ENCODE results near the gene CNN2. TPM values are rescaled to one million over a fixed set of nuclear protein-coding genes. Genes with fewer than 3 reads are reported as not detected.

CNN2 gene
- total and polyA plus RNA-seq, 2 of the 13 experiments (the other 11 are each of a cell fraction or from before 2014, with no cell fraction given), result 63.6 to 70.0 TPM

DNA sequence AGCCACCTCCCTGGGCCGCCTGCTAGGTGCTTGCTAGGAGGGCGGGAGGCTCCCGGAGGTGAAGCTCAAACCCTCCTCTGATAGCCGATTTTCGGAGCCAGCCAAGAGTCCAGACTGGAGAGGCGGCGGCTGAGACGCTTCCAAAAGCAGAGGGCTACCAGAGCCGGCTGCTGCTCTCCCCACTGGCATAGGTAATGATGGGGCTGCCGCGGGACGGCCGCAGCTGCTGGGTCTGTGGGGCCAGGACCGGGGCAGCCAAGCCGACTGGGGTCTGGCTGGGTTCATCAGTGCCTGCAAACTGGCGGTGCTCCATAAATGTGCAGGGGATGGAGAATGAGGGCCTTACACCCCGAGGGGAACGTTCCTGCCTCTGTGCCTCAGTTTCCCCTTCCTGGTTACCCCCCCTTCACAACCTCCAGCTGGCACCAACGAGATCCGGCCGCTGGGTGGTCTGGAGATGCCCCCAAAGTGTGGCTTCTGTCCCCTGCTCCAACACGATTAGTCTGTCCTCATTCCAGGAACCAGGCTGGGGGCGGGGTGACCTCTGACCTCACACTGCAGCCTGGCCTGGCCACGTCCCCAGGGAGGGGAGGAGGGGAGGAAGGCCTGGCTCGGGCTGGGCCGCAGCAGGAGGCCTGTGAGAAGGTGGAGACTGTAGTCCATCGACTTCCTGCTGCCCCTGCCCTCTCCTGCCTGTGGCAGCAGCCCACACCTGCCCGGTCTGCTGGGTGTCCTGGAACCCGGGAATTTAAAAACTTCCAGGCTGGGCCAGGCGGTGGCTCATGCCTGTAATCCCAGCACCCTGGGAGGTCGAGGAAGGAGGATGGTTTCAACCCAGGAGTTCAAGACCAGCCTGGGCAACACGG is 46.0 kb upstream of the CNN2 start (continued):
- TF ChIP-seq, protein P1, sequence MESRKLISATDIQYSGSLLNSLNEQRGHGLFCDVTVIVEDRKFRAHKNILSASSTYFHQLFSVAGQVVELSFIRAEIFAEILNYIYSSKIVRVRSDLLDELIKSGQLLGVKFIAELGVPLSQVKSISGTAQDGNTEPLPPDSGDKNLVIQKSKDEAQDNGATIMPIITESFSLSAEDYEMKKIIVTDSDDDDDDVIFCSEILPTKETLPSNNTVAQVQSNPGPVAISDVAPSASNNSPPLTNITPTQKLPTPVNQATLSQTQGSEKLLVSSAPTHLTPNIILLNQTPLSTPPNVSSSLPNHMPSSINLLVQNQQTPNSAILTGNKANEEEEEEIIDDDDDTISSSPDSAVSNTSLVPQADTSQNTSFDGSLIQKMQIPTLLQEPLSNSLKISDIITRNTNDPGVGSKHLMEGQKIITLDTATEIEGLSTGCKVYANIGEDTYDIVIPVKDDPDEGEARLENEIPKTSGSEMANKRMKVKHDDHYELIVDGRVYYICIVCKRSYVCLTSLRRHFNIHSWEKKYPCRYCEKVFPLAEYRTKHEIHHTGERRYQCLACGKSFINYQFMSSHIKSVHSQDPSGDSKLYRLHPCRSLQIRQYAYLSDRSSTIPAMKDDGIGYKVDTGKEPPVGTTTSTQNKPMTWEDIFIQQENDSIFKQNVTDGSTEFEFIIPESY (CRISPR knock-in tag; IDR thresholded peaks at IDR 0.05), result no peak; the same call in 1 of the 2 replicates
- TF ChIP-seq HMG20A (CRISPR knock-in tag; IDR thresholded peaks at IDR 0.05; ENCODE audit: borderline replicate concordance) (peak; percentile 33; the same call in 1 of the 2 replicates), AGO2 (optimal IDR thresholded peaks at IDR 0.05; ENCODE audit: low read depth, low read length) (peak; percentile 48), HDAC2 (CRISPR knock-in tag; IDR thresholded peaks at IDR 0.05) (peak; percentile 72; the same call in 1 of the 2 replicates), PAF1 (CRISPR knock-in tag; IDR thresholded peaks at IDR 0.05) (no peak), SP5 (CRISPR knock-in tag; IDR thresholded peaks at IDR 0.05; ENCODE audit: borderline replicate concordance, low read depth) (peak; percentile 84), ZNF253 (CRISPR knock-in tag; IDR thresholded peaks at IDR 0.05; ENCODE audit: borderline replicate concordance) (no peak), KAT8 (CRISPR knock-in tag; IDR thresholded peaks at IDR 0.05) (peak; percentile 85), ZNF713 (CRISPR knock-in tag; IDR thresholded peaks at IDR 0.05) (no peak), FOXC1 (CRISPR knock-in tag; IDR thresholded peaks at IDR 0.05; ENCODE audit: borderline replicate concordance) (peak; percentile 81), CEBPG (CRISPR knock-in tag; IDR thresholded peaks at IDR 0.05) (peak; percentile 56; the same call in 1 of the 2 replicates), ZNF317 (CRISPR knock-in tag; IDR thresholded peaks at IDR 0.05) (0 out of 2 replicates have a peak, but pooled peaks have one; percentile 58), ZSCAN9 (CRISPR knock-in tag; IDR thresholded peaks at IDR 0.05; ENCODE audit: borderline replicate concordance) (peak; percentile 60; the same call in 1 of the 2 replicates)
- TF ChIP-seq, protein P2, sequence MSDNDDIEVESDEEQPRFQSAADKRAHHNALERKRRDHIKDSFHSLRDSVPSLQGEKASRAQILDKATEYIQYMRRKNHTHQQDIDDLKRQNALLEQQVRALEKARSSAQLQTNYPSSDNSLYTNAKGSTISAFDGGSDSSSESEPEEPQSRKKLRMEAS (IDR thresholded peaks at IDR 0.05), result peak; percentile 90
- TF ChIP-seq, protein P3, sequence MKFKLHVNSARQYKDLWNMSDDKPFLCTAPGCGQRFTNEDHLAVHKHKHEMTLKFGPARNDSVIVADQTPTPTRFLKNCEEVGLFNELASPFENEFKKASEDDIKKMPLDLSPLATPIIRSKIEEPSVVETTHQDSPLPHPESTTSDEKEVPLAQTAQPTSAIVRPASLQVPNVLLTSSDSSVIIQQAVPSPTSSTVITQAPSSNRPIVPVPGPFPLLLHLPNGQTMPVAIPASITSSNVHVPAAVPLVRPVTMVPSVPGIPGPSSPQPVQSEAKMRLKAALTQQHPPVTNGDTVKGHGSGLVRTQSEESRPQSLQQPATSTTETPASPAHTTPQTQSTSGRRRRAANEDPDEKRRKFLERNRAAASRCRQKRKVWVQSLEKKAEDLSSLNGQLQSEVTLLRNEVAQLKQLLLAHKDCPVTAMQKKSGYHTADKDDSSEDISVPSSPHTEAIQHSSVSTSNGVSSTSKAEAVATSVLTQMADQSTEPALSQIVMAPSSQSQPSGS (CRISPR knock-in tag; IDR thresholded peaks at IDR 0.05), result peak; percentile 70; the same call in 1 of the 2 replicates
- TF ChIP-seq, protein P4, sequence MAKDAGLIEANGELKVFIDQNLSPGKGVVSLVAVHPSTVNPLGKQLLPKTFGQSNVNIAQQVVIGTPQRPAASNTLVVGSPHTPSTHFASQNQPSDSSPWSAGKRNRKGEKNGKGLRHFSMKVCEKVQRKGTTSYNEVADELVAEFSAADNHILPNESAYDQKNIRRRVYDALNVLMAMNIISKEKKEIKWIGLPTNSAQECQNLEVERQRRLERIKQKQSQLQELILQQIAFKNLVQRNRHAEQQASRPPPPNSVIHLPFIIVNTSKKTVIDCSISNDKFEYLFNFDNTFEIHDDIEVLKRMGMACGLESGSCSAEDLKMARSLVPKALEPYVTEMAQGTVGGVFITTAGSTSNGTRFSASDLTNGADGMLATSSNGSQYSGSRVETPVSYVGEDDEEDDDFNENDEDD (CRISPR knock-in tag; IDR thresholded peaks at IDR 0.05; ENCODE audit: borderline replicate concordance), result peak; percentile 64; the same call in 1 of the 2 replicates

Data from HepG2 (cell line).